A673 (cell line): ENCODE measurements around the gene SLC25A26. TPM values are rescaled to one million over a fixed set of nuclear protein-coding genes. Genes with fewer than 3 reads are reported as not detected.
"Not testable (repeated sequence)": the region's sequence is repeated elsewhere in the genome, so short reads cannot be mapped to it uniquely, and the experiment has no call there.

ENCODE experiments used
- BruUV-seq: library from RNA; stranded (reverse); fragments of 400-500 nt; replicated peaks from 2 replicates; lab custom pipeline; 2021; lab: Mats Ljungman, UMichigan
- CTCF ChIA-PET: fragments of 300-600 bp; sonication (Branson Sonifier 250); formaldehyde crosslinking; loops from one replicate; lab custom pipeline; 2022; ENCODE audit warnings: antibody characterized with exemption; lab: Charles Lee
- POLR2A ChIA-PET: fragments of 300-600 bp; sonication (Branson Sonifier 250); formaldehyde crosslinking; loops from one replicate; lab custom pipeline; 2022; ENCODE audit warnings: antibody characterized with exemption; ENCODE audit not compliant: low non-redundant PET; lab: Charles Lee
- DNase-seq: peaks from one replicate; pipeline ENCODE4 v3.0.0-alpha.2; 2015; ENCODE audit warnings: low spot score
- H3K27ac ChIP-seq: fragments of 200-600 bp; sonication (generic); 2 replicates; pipeline ENCODE4 v1.5.1; 2016; ENCODE audit warnings: mixed run types, low read depth, mild to moderate bottlenecking, mixed read lengths, antibody characterized with exemption, low read length; ENCODE audit not compliant: poor library complexity, severe bottlenecking
- H3K27me3 ChIP-seq: fragments of 200-600 bp; sonication (generic); replicated peaks from 2 replicates; pipeline ENCODE4 v1.6.1; 2017; ENCODE audit warnings: mixed run types, low read depth, mild to moderate bottlenecking, mixed read lengths, antibody characterized with exemption, low read length; ENCODE audit not compliant: insufficient read depth, poor library complexity
- H3K36me3 ChIP-seq: fragments of 200-600 bp; sonication (generic); 2 replicates; pipeline ENCODE4 v1.6.1; 2016; ENCODE audit warnings: mixed run types, mild to moderate bottlenecking, mixed read lengths, antibody characterized with exemption, low read length; ENCODE audit not compliant: insufficient read depth, poor library complexity, severe bottlenecking
- H3K4me1 ChIP-seq: fragments of 200-600 bp; sonication (generic); 2 replicates; pipeline ENCODE4 v1.6.1; 2017; ENCODE audit warnings: mixed run types, mild to moderate bottlenecking, mixed read lengths, antibody characterized with exemption, low read length; ENCODE audit not compliant: insufficient read depth, poor library complexity, severe bottlenecking
- H3K4me3 ChIP-seq: fragments of 200-600 bp; sonication (generic); 2 replicates; pipeline ENCODE4 v1.5.1; 2016; ENCODE audit warnings: low read depth, mixed run types, mild to moderate bottlenecking, mixed read lengths, low read length; ENCODE audit not compliant: poor library complexity, severe bottlenecking
- H3K9me3 ChIP-seq: fragments of 200-600 bp; sonication (generic); 2 replicates; pipeline ENCODE4 v1.6.1; 2016; ENCODE audit warnings: mixed run types, low read depth, mild to moderate bottlenecking, mixed read lengths, antibody characterized with exemption, low read length; ENCODE audit not compliant: poor library complexity, severe bottlenecking
- EZH2 ChIP-seq: fragments of 200-600 bp; sonication (generic); IDR thresholded peaks from 2 replicates; pipeline ENCODE4 v1.6.1; 2017; ENCODE audit warnings: borderline replicate concordance, low read depth, mild to moderate bottlenecking, mixed read lengths, antibody characterized with exemption, low read length; ENCODE audit not compliant: poor library complexity, severe bottlenecking
- intact Hi-C: fragments of 100-400 bp; cut with micrococcal nuclease; formaldehyde crosslinking; loops from one replicate; pipeline ENCODE4 v1.10.0; 2022; ENCODE audit not compliant: unreplicated experiment
- total RNA-seq: library from RNA; stranded (reverse); gene quantifications from 2 replicates; pipeline ENCODE4 v1.2.3, GENCODE V29; 2021
- TF ChIP-seq, protein P1 (sequence below): fragments of 300-800, 200-600 bp; sonication (generic); conservative IDR thresholded peaks from 2 replicates; pipeline ENCODE4 v1.5.1; 2017; ENCODE audit warnings: low read depth, mild to moderate bottlenecking, antibody characterized with exemption, low read length, moderate library complexity, mixed read lengths

The SLC25A26 gene
- total RNA-seq, 1 experiment from 2014 or later = 8.9 TPM

GRCh38 chr3:66272016-66272415 lies 51.2 kb downstream of the SLC25A26 start:
- Histone ChIP-seq H3K9me3 (no peaks in the 10 kb centered on the region), H3K36me3 (no peaks in the 10 kb centered on the region), H3K4me3 (no peak overlapping the region), H3K27ac (no peak overlapping the region), H3K27me3 (no peaks in the 10 kb centered on the region), H3K4me1 (no peaks in the 10 kb centered on the region)
- DNase-seq = no peak
- TF ChIP-seq, protein P1, sequence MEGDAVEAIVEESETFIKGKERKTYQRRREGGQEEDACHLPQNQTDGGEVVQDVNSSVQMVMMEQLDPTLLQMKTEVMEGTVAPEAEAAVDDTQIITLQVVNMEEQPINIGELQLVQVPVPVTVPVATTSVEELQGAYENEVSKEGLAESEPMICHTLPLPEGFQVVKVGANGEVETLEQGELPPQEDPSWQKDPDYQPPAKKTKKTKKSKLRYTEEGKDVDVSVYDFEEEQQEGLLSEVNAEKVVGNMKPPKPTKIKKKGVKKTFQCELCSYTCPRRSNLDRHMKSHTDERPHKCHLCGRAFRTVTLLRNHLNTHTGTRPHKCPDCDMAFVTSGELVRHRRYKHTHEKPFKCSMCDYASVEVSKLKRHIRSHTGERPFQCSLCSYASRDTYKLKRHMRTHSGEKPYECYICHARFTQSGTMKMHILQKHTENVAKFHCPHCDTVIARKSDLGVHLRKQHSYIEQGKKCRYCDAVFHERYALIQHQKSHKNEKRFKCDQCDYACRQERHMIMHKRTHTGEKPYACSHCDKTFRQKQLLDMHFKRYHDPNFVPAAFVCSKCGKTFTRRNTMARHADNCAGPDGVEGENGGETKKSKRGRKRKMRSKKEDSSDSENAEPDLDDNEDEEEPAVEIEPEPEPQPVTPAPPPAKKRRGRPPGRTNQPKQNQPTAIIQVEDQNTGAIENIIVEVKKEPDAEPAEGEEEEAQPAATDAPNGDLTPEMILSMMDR = no peak
- TF ChIP-seq EZH2 = no peak
- intact Hi-C loops = loop anchor here (10.0 kb wide), 1 partner anchor 93 kb away; no protein-coding TSS in a partner anchor
- BruUV-seq = no TSS peak
- POLR2A ChIA-PET = no interaction called here
- CTCF ChIA-PET = no interaction called here

DNA sequence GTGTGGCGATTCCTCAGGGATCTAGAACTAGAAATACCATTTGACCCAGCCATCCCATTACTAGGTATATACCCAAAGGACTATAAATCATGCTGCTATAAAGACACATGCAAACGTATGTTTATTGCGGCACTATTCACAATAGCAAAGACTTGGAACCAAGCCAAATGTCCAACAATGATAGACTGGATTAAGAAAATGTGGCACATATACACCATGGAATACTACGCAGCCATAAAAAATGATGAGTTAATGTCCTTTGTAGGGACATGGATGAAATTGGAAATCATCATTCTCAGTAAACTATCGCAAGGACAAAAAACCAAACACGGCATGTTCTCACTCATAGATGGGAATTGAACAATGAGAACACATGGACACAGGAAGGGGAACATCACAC lies 54.0 kb downstream of the SLC25A26 start:
- H3K27ac ChIP-seq, DNase-seq, H3K36me3 ChIP-seq, CTCF ChIA-PET, POLR2A ChIA-PET, H3K27me3 ChIP-seq, H3K9me3 ChIP-seq, H3K4me3 ChIP-seq, H3K4me1 ChIP-seq, BruUV-seq: not testable (repeated sequence)
- intact Hi-C loops = loop anchor here (5.0 to 10.0 kb wide), 2 partner anchors 90 to 562 kb away; no protein-coding TSS in a partner anchor

DNA sequence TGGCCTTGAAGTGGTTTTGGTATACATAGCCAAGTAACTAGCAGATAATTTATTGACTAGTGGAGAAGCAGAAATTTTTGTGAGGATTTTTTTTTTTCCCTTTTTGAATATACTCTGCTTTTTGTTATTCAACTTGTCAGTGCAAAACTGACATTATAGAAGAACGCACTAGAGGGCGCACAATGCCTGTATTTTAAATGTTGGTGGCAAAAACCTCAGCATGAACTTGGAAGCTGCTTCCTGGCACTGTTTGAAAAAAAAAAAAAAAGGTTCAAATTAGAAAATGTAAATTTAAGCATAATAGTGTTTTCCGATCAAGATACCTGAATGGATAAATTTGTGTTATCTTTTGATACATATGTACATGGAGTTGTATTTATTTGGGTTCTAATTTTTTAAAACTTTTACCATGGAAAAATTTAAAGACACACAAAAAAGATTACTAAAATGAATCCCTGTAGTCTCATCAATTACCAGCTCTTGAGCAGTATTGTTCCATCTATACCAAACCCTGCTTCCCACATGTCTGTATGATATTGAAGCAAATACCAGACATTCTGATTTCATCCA lies 56.0 kb downstream of the SLC25A26 start:
- H3K36me3 ChIP-seq = no peaks in the 10 kb centered on the region
- H3K4me1 ChIP-seq = no peaks in the 10 kb centered on the region
- TF ChIP-seq, protein P1 = peak; percentile 59
- TF ChIP-seq EZH2 = no peak
- no peak overlapping the region for H3K4me3 ChIP-seq
- no peak overlapping the region for H3K27ac ChIP-seq
- H3K27me3 ChIP-seq = no peaks in the 10 kb centered on the region
- intact Hi-C loops = loop anchor here (2.0 to 10.0 kb wide), 3 partner anchors 88 to 561 kb away; no protein-coding TSS in a partner anchor
- no TSS peak for BruUV-seq
- ChIA-PET CTCF (interaction anchor here (0.6 to 1.1 kb wide), 6 partner anchors 8 to 659 kb away, joined by 3 to 11 read pairs (median 5); no protein-coding TSS in a partner anchor), POLR2A (interaction anchor here (0.6 to 0.7 kb wide), 2 partner anchors 250 to 263 kb away, joined by 3 to 4 read pairs; no protein-coding TSS in a partner anchor)
- peak; percentile 66 for DNase-seq
- H3K9me3 ChIP-seq = no peaks in the 10 kb centered on the region

DNA sequence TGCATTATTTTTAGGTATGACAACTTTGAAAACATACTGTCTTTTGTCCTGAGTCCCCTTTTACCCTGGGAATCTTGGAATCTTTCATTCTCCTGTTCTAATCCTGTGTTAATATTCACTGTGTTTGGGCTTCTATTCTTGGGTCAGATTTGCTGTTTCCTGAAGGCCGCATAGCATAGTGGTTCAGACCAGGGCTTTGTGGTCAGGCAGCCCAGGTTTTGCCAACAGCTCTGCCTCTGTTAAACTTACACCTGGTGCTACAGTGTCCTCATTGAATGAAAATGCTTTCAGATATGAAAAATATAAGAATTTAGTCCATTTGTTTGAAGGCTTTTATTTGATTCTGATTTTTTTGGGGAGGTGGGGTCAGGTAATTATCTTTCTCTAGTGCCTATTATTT lies 58.4 kb downstream of the SLC25A26 start:
- Histone ChIP-seq H3K27me3 (no peaks in the 10 kb centered on the region), H3K27ac (no peak overlapping the region), H3K4me1 (no peaks in the 10 kb centered on the region), H3K4me3 (no peak overlapping the region), H3K36me3 (no peaks in the 10 kb centered on the region), H3K9me3 (no peaks in the 10 kb centered on the region)
- ChIA-PET CTCF (interaction anchor here (0.6 kb wide), 1 partner anchor 8 kb away, joined by 4 read pairs; no protein-coding TSS in a partner anchor), POLR2A (no interaction called here)
- no peak for DNase-seq
- no TSS peak for BruUV-seq
- intact Hi-C loops = loop anchor here (5.0 to 10.0 kb wide), 2 partner anchors 86 to 558 kb away; no protein-coding TSS in a partner anchor
- TF ChIP-seq, protein P1 = no peak
- no peak for TF ChIP-seq EZH2
